ENCODE data around the gene ERMN.

DNA sequence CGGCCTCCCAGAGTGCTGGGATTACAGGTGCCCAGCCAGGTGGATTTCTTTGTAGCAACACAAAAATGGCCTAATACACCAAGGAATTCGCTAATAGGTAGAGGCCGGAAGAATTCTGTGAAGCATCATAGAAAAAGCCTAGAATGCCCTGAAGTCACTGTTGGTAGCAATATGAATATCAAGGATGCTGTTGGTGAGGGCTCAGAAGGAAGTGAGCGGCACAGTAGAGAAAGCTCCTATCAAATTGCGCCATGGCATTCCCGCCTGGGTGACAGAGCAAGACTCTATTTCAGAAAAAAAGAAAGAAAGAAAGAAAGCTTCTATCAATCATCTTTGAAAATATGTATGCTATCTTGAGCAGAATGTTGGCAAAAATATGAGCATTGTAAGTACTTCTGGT is 44.3 kb downstream of the ERMN start:
- TF ChIP-seq SIN3A (IDR thresholded peaks at IDR 0.05; ENCODE audit: borderline replicate concordance, insufficient read depth, low read length): no peak
- TF ChIP-seq TAF1 (IDR thresholded peaks at IDR 0.05; ENCODE audit: borderline replicate concordance, insufficient read depth, low read length): no peak
- TF ChIP-seq, protein P1, sequence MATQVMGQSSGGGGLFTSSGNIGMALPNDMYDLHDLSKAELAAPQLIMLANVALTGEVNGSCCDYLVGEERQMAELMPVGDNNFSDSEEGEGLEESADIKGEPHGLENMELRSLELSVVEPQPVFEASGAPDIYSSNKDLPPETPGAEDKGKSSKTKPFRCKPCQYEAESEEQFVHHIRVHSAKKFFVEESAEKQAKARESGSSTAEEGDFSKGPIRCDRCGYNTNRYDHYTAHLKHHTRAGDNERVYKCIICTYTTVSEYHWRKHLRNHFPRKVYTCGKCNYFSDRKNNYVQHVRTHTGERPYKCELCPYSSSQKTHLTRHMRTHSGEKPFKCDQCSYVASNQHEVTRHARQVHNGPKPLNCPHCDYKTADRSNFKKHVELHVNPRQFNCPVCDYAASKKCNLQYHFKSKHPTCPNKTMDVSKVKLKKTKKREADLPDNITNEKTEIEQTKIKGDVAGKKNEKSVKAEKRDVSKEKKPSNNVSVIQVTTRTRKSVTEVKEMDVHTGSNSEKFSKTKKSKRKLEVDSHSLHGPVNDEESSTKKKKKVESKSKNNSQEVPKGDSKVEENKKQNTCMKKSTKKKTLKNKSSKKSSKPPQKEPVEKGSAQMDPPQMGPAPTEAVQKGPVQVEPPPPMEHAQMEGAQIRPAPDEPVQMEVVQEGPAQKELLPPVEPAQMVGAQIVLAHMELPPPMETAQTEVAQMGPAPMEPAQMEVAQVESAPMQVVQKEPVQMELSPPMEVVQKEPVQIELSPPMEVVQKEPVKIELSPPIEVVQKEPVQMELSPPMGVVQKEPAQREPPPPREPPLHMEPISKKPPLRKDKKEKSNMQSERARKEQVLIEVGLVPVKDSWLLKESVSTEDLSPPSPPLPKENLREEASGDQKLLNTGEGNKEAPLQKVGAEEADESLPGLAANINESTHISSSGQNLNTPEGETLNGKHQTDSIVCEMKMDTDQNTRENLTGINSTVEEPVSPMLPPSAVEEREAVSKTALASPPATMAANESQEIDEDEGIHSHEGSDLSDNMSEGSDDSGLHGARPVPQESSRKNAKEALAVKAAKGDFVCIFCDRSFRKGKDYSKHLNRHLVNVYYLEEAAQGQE (IDR thresholded peaks at IDR 0.05; ENCODE audit: insufficient read depth in 1 of 2, low read depth in 2 of 2, low read length in 2 of 2): no peak
- TF ChIP-seq POLR2AphosphoS5 (IDR thresholded peaks at IDR 0.05; ENCODE audit: low read depth, low read length): no peak
